GM18505 (cell line): ENCODE results near the gene SH3PXD2B.
A peak's percentile ranks its signal among the peaks of the same experiment; 100 is the strongest.
"Not testable (repeated sequence)": the region's sequence is repeated elsewhere in the genome, so short reads cannot be mapped to it uniquely, and the experiment has no call there.

Experiments
- ATAC-seq: cut with Tn5 transposase; IDR thresholded peaks from one replicate; pipeline ENCODE4 v1.9.1; 2021; ENCODE audit not compliant: unreplicated experiment
- POLR2A ChIP-seq: IDR thresholded peaks from 4 replicates; pipeline ENCODE4 v1.6.1; 2011; ENCODE audit warnings: borderline replicate concordance; ENCODE audit not compliant: insufficient read depth, insufficient read length; ENCODE audit errors: extremely low read depth

Gene SH3PXD2B

DNA sequence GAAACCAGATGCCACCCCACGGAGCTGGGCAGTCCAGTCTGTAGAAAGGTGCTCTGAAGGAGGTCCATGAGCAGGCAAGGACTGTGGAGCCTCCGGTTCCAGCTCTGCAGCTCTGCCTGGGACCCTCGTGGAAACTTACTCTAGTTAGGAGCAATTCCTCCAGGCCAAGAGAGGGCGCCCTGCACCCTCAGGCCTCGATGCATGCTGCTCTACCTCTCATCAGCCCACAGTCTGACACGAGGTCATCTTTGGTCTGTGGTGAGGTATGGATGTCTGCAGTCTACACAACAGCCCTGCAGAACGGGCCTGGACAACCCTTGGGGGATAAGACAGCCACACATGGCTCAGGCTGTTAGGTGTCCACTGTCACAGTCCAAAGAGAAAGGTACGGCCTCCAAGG is 120.1 kb downstream of the SH3PXD2B start:
- no peak for ATAC-seq
- TF ChIP-seq POLR2A = no peak

DNA sequence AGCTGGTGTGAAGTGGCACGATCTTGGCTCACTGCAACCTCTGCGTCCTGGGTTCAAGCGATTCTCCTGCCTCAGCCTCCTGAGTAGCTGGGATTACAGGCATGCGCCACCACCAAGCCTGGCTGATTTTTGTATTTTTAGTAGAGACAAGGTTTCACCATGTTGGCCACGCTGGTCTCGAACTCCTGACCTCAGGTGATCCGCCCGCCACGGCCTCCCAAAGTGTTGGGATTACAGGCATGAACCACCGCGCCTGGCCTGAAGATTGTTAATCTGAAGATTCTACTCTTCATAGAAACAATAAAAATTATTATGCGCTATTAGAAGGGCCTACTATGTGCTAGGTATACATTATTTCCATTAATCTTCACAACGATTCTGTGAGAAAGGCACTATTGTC is 127.4 kb downstream of the SH3PXD2B start:
- ATAC-seq = not testable (repeated sequence)

DNA sequence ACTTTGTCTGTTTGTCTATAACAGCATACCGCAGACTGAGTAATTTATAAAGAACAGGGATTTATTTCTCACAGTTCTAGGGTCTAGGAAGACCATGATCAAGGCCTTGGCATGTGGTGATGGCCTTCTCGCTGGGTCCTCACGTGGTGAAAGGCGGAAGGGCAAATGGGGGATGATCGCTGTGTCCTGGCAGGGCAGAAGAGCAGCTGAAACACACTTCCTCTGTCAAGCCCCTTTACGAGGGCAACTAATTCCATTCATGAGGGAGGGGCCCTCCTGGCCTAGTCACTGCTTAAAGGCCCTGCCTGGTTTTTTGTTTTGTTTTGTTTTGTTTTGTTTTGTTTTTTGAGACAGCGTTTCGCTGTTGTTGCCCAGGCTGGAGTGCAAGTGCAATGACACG is 128.9 kb downstream of the SH3PXD2B start:
- TF ChIP-seq POLR2A = no peak
- no peak for ATAC-seq

DNA sequence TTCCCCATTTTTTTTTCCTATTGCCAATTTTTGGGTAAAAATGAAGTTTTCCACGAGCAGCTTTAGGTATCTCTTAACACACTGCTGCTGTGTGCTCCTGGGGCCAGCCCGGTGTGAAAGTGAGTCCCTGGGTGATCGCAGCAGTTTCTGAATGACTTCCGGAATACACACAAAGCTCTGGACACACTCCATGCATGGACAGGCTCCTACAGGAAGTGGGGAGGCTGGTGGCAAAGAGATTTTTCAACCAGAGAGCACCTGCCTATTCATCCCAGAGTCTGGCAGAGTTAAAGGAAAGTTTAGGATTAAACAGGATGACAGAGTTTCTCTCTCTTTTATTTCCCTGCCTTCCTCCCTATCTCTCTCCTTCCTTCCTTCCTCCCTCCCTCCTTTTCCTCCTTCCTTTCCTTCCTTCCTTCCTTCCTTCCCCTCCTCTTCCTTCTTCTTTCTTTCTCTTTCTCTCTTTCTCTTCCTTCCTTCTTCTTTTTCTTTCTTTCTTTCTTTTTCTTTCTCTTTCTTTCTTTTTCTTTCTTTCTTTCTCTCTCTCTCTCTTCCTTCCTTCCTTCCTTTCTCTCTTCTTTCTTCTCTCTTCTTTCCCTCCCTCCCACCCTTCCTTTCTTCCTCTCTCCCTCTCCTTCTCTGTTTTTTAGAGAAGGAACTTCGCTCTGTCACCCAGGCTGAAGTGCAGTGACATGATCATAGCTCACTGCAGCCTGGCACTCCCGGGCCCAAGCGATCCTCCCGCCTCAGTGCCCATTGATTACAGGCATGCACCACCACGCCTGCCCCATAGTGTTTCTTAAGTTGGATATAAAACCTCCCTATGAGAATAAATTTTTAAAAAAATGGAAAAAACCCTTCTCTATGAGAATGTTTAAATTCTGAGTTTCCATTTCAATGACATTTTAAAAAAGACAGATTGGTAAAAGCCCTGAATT is 132.0 kb downstream of the SH3PXD2B start:
- TF ChIP-seq POLR2A = peak; percentile 40
- peak; percentile 85 for ATAC-seq

DNA sequence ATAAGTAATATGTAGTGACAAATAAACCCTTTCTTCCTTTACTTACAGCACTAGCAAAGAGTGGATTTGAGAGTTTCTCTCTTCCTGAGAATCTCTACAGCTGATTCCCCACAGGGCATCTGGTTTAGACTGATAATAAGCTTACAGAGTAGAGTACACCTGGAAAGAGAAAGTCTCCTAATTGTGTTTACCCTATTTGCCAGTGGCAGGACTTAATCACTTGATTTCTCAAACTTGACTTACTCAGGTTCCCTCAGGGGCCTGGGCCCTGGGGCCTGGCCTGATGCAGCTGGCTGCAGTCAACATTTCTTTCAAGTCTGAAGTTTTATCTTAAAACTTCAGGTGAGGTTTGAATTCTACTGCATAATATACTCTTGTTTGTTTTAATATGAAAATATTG is 132.7 kb downstream of the SH3PXD2B start:
- no peak for ATAC-seq
- no peak for TF ChIP-seq POLR2A

DNA sequence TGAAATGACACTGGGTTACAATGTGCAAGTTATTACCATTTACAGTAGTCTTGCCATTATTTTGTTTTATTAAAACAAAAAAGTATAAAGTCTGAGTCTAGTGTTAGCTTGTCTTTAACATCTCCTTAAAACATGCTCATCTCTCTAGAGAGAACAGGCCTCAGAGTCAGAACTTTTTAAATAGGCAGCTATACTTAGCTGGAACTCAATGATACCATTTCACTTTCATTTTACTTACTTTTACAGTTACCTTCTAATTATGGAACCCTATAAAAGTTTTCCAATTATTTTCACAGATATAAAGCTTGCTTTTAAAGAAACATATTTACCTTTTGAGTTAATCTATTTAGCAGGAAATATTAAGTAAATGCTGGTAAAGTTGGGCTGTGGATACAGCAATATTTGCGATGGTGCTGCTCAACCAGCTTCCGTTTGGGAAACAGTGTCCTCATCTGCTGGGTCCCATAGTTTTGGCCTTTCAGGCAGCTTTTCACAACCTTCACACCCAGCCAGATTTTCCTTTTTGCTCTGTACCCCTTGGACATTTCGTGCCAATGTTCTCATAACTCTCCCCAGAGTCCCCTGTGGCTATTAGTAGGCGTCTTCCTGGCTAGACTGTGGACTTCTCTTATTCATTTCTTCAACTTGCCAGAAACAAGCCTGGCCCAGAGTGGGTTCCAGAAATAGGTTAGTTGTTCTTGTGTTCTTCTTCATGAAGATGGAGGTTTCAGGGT is 134.4 kb downstream of the SH3PXD2B start:
- no peak for TF ChIP-seq POLR2A
- no peak for ATAC-seq

DNA sequence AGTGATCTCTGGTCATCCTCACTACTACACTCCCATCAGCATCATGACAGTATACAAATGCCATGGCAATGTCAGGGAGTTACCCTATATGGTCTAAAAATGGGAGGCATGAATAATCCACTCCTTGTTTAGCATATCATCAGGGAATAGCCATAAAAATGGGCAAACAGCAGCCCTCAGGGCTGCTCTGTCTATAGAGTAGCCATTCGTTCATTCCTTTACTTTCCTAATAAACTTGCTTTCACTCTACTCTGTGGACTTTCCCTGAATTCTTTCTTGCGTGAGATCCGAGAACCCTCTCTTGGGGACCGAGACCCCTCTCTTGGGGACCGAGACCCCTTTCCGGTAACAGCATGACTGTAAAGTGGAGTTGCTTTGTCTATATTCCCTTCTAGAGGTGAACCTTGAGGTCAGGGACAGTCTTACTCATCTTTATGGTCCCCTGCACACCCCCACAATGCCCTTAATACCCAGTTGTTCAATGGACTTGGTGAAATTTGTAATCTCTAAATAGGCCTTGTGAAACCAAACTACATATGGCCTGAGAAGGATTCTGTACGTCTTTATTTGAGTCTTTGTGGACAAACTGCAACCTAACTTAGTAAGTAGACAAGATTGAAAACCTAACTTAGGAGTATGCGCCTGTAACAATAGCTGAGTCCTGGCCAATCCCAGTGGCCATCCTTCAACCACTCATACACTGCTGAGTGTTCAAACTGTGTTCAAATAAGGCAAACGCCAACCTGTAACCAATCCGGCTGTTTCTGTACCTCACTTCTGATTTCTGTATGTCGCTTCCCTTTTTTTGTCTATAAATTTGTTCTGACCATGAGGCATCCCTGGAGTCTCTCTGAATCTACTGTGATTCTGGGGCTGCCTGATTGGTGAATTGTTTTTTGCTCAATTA is 138.5 kb downstream of the SH3PXD2B start:
- ATAC-seq = peak; percentile 55
- no peak for TF ChIP-seq POLR2A

DNA sequence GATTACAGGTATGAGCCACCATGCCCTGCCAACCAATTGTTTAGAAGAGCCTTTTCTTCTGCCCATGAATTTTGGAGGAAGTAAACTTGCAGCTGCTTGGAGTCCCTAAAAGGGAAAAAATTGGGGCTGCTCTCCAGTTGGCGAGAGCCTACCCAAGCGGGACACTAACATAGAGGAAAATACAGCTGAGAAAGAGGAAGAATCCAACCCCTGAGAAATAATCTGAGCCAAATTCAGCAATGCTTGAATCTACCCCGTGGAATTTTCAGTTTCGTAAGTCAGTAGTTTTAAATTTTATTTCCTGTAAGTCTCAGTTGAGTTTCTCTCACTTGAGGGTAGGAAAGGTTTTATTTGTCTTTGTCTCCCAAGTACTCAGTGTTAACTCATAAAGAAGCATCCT is 140.4 kb downstream of the SH3PXD2B start:
- no peak for ATAC-seq
- TF ChIP-seq POLR2A = no peak

DNA sequence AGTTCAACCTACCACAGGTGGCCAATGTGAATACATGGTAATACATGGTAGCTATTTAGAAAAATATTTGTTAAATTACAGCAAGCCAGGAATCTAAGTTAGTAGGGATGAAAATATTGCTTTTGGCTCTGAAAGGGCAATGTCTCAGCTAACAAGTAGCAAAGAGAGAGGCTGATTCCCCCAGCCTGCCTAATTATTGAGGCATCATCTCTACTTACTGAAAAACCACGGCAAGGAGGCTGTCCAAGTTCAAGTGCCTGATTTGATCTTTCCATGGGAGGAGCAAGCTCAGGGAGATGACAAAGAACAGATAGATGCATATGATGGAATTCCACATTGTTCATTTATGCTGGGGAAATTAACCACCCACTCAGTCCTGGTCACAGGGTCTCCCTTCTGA is 142.0 kb downstream of the SH3PXD2B start:
- no peak for TF ChIP-seq POLR2A
- no peak for ATAC-seq

DNA sequence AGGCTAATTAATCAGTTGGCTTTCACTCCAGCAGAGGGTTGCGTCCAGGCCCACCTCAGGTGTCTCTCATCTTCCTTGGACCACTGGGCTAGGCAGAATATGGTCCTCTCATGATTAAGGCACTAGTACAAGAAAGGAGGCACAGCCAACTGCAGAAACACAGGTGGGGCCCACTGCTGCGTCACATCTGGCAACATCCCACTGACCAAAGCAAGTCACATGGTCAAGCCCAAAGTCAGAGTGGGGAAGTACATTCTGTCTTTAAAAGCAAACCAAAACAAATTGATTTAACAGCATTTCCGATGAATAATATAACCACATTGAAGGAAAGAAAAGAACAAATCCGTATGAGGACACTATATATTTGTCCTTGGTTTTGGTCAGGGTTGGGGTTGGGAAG is 142.7 kb downstream of the SH3PXD2B start:
- no peak for ATAC-seq
- no peak for TF ChIP-seq POLR2A

DNA sequence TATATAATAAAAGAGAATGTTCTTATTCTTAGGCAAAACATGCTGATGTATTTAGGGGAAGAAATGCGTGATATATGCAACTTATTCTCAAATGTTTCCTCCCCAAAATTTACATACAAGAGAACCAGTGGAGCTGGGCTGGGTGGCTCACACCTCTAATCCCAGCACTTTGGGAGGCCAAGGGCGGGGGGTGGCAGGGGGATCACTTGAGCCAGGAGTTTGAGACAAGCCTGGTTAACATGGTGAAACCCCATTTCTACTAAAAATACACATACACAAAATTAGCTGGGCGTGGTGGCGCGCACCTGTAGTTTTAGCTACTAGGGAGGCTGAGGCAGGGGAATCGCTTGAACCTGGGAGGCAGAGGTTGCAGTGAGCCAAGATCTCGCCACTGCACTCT is 143.3 kb downstream of the SH3PXD2B start:
- ATAC-seq = no peak
- TF ChIP-seq POLR2A = no peak

DNA sequence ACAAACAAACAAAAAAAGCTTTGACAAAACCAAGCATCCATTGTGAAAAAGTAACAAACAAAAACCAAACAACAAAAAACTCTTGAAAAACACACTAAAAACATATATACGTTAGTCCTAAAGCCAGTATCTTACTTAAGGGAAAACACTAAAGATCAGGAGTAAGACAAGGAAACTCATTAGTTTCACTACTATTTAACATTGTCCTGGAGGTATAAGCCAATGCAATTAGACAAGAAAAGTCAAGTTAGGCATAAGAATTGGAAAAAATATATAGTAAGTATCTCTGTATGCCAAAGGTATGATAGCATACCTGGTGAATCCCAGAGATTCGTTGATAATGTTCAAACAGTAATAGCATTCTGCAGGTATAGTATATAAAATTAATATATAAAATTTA is 148.9 kb downstream of the SH3PXD2B start:
- no peak for ATAC-seq
- TF ChIP-seq POLR2A = no peak
